Measurements from ENCODE around the gene PDCD2L. TPM values are rescaled to one million over a fixed set of nuclear protein-coding genes. Genes with fewer than 3 reads are reported as not detected.
A peak's percentile ranks its signal among the peaks of the same experiment; 100 is the strongest.
"Not testable (repeated sequence)": the region's sequence is repeated elsewhere in the genome, so short reads cannot be mapped to it uniquely, and the experiment has no call there.

Gene PDCD2L
- total RNA-seq, 1 donor from 2014 or later, result 23.9 TPM

- no peak for DNase-seq (ENCODE audit: low read depth)
Observed at GRCh38 chr19:34409189-34410164, 5.3 kb downstream of the PDCD2L start.

- DNase-seq (ENCODE audit: low read depth), result no peak
Observed at GRCh38 chr19:34411216-34411615, 7.0 kb downstream of the PDCD2L start.

- peak; percentile 18 for DNase-seq (ENCODE audit: low read depth)
Observed at GRCh38 chr19:34416021-34416545, 11.9 kb downstream of the PDCD2L start.

- no peak for DNase-seq (ENCODE audit: low read depth)
Observed at GRCh38 chr19:34418300-34418699, 14.1 kb downstream of the PDCD2L start.

- DNase-seq (ENCODE audit: low read depth), result no peak
Observed at GRCh38 chr19:34426096-34426661, 22.0 kb downstream of the PDCD2L start.

GRCh38 chr19:34428549-34429285, 24.5 kb downstream of the PDCD2L start:
- peak; percentile 67 for DNase-seq (ENCODE audit: low read depth)

GRCh38 chr19:34429553-34429952, 25.4 kb downstream of the PDCD2L start:
- no peak for DNase-seq (ENCODE audit: low read depth)

GRCh38 chr19:34430738-34431625, 26.8 kb downstream of the PDCD2L start:
- DNase-seq (ENCODE audit: low read depth), result peak; percentile 43

- DNase-seq (ENCODE audit: low read depth), result no peak
Observed at GRCh38 chr19:34431681-34432402, 27.6 kb downstream of the PDCD2L start.

GRCh38 chr19:34432797-34433196, 28.6 kb downstream of the PDCD2L start:
- peak; percentile 65 for DNase-seq (ENCODE audit: low read depth)

- no peak for DNase-seq (ENCODE audit: low read depth)
Observed at GRCh38 chr19:34436716-34437115, 32.5 kb downstream of the PDCD2L start.

GRCh38 chr19:34448191-34448590, 44.0 kb downstream of the PDCD2L start:
- DNase-seq (ENCODE audit: low read depth), result no peak

- DNase-seq (ENCODE audit: low read depth), result peak; percentile 47
Observed at GRCh38 chr19:34452723-34453122, 48.5 kb downstream of the PDCD2L start.

GRCh38 chr19:34454091-34454490, 49.9 kb downstream of the PDCD2L start:
- no peak for DNase-seq (ENCODE audit: low read depth)

GRCh38 chr19:34454685-34455084, 50.5 kb downstream of the PDCD2L start:
- DNase-seq (ENCODE audit: low read depth), result no peak

GRCh38 chr19:34455783-34456480, 51.7 kb downstream of the PDCD2L start:
- DNase-seq (ENCODE audit: low read depth), result not testable (repeated sequence)

- DNase-seq (ENCODE audit: low read depth), result peak; percentile 14
Observed at GRCh38 chr19:34457446-34457845, 53.2 kb downstream of the PDCD2L start.

- DNase-seq (ENCODE audit: low read depth), result peak; percentile 42
Observed at GRCh38 chr19:34458677-34459076, 54.5 kb downstream of the PDCD2L start.

- no peak for DNase-seq (ENCODE audit: low read depth)
Observed at GRCh38 chr19:34459614-34460013, 55.4 kb downstream of the PDCD2L start.

Data from myocyte (in vitro differentiated cells).